Measurements from ENCODE around the gene HYKK. TPM values are rescaled to one million over a fixed set of nuclear protein-coding genes. Genes with fewer than 3 reads are reported as not detected.

HYKK gene
- total RNA-seq, 1 donor from 2014 or later: 3.0 TPM

Other genes starting within 250 kb of the HYKK start
- gene DNAJA4, start 243.0 kb upstream of the HYKK start, total RNA-seq: 10.2 and 12.2 TPM in 2 replicates
- 44.4 and 45.0 TPM in 2 replicates for gene SKIC8, start 208.0 kb upstream of the HYKK start, total RNA-seq
- not detected in 2 replicates for gene CRABP1, start 167.2 kb upstream of the HYKK start, total RNA-seq
- 19.1 and 27.2 TPM in 2 replicates for gene IREB2, start 69.4 kb upstream of the HYKK start, total RNA-seq
- 241 and 269 TPM in 2 replicates for gene PSMA4, start 32.9 kb downstream of the HYKK start, total RNA-seq
- gene CHRNA5, start 57.9 kb downstream of the HYKK start, total RNA-seq: 1.6 and 2.5 TPM in 2 replicates
- gene CHRNA3, start 113.4 kb downstream of the HYKK start, total RNA-seq: not detected in 2 replicates
- not detected in 2 replicates for gene CHRNB4, start 133.6 kb downstream of the HYKK start, total RNA-seq